RWPE1 (cell line): ENCODE results near the gene EDDM3A.

ENCODE experiments used
- CTCF ChIA-PET: fragments of 350-600 bp; sonication (Branson Sonifier 250); formaldehyde crosslinking; extraction: SDS; loops from one replicate; lab custom pipeline; 2021; lab: Yijun Ruan, JAX
- POLR2A ChIA-PET: fragments of 400-600 bp; formaldehyde crosslinking; extraction: SDS; loops from one replicate; lab custom pipeline; 2020; ENCODE audit warnings: antibody characterized with exemption; ENCODE audit not compliant: low non-redundant PET; lab: Yijun Ruan, JAX
- DNase-seq: peaks from one replicate; pipeline ENCODE4 v3.0.0; 2012; ENCODE audit warnings: low spot score
- H3K27ac ChIP-seq: fragments of 450-650 bp; 2 replicates; pipeline ENCODE4 v1.5.1; 2017
- CTCF ChIP-seq: fragments of 450-650 bp; conservative IDR thresholded peaks from 2 replicates; pipeline ENCODE4 v1.5.1; 2017; ENCODE audit warnings: low read depth, mild to moderate bottlenecking

EDDM3A gene

GRCh38 chr14:20775043-20775442 is 29.4 kb downstream of the EDDM3A start:
- no peak overlapping the region for H3K27ac ChIP-seq
- no peak for TF ChIP-seq CTCF
- ChIA-PET POLR2A (no interaction called here), CTCF (no interaction called here)
- no peak for DNase-seq

GRCh38 chr14:20775901-20776300 is 30.2 kb downstream of the EDDM3A start:
- no peak for DNase-seq
- no peak for TF ChIP-seq CTCF
- no peak overlapping the region for H3K27ac ChIP-seq
- CTCF ChIA-PET, result no interaction called here
- POLR2A ChIA-PET, result no interaction called here

- POLR2A ChIA-PET, result no interaction called here
- TF ChIP-seq CTCF, result no peak
- CTCF ChIA-PET, result no interaction called here
- H3K27ac ChIP-seq, result no peak overlapping the region
- no peak for DNase-seq
These were observed 36.1 kb downstream of the EDDM3A start for GRCh38 chr14:20781803-20782202.

- CTCF ChIA-PET, result no interaction called here
- POLR2A ChIA-PET, result no interaction called here
- no peak for TF ChIP-seq CTCF
- H3K27ac ChIP-seq, result no peak overlapping the region
- no peak for DNase-seq
These were observed 36.7 kb downstream of the EDDM3A start for GRCh38 chr14:20782280-20782890.

GRCh38 chr14:20787025-20787424 is 41.3 kb downstream of the EDDM3A start:
- no peak overlapping the region for H3K27ac ChIP-seq
- no peak for DNase-seq
- POLR2A ChIA-PET, result no interaction called here
- TF ChIP-seq CTCF, result no peak
- CTCF ChIA-PET, result no interaction called here

GRCh38 chr14:20789230-20789813 is 43.6 kb downstream of the EDDM3A start:
- DNase-seq, result no peak
- no peak overlapping the region for H3K27ac ChIP-seq
- CTCF ChIA-PET, result no interaction called here
- POLR2A ChIA-PET, result no interaction called here
- TF ChIP-seq CTCF, result no peak
